Measurements from ENCODE around the gene KLK10. TPM values are rescaled to one million over a fixed set of nuclear protein-coding genes. Genes with fewer than 3 reads are reported as not detected.

KLK10 gene
- total RNA-seq, 1 donor from 2014 or later = 1.6 TPM

DNA sequence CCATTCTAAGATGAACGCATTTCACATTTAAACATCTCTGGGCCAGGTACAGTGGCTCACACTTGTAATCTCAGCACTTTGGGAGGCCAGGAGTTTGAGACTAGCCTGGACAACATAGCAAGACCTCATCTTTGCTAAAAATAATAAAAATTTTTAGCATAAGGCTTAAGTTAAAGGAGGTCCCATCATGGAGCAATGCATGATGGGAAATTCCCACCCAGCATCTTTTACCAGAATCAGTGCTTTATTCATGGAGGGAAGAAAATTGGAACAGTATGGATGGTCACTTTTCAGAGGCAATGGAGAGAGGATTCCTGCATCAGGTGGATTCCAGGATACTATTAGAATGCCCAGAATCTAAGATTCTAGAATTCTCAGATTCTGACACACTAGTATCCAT, 14.3 kb downstream of the KLK10 start:
- no peaks in the 10 kb centered on the region for H3K27me3 ChIP-seq
- intact Hi-C loops (cut with DNase I) = no loop called here
- H3K36me3 ChIP-seq = no peaks in the 10 kb centered on the region
- H3K4me1 ChIP-seq = no peaks in the 10 kb centered on the region
- DNase-seq (ENCODE audit: low spot score in 2 of 2) = no peak
- no peak overlapping the region for H3K4me3 ChIP-seq
- TF ChIP-seq, protein P1, sequence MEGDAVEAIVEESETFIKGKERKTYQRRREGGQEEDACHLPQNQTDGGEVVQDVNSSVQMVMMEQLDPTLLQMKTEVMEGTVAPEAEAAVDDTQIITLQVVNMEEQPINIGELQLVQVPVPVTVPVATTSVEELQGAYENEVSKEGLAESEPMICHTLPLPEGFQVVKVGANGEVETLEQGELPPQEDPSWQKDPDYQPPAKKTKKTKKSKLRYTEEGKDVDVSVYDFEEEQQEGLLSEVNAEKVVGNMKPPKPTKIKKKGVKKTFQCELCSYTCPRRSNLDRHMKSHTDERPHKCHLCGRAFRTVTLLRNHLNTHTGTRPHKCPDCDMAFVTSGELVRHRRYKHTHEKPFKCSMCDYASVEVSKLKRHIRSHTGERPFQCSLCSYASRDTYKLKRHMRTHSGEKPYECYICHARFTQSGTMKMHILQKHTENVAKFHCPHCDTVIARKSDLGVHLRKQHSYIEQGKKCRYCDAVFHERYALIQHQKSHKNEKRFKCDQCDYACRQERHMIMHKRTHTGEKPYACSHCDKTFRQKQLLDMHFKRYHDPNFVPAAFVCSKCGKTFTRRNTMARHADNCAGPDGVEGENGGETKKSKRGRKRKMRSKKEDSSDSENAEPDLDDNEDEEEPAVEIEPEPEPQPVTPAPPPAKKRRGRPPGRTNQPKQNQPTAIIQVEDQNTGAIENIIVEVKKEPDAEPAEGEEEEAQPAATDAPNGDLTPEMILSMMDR (IDR thresholded peaks at IDR 0.05) = no peak
- no peaks in the 10 kb centered on the region for H3K9me3 ChIP-seq
- no peak overlapping the region for H3K27ac ChIP-seq

DNA sequence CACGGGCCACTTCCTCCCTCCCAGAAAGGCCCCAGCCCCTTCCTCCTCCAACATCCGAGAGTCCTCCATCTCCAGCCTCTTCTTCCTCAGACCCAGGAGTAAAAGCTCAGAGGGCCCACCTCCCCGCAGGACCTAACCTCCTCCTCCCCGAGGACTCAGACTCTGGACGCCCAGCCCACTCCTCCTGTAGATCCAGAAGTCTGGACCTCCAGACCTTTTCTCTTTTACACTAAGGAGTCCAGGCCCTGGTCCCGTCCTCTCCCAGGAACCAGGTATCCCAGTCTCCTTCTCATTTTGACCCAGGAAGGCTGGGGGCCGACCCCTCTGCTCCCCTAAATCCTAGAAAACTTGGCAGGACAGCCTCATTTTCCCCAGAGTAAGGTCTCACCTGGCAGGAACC, 16.2 kb downstream of the KLK10 start:
- intact Hi-C loops (cut with DNase I) = no loop called here
- no peaks in the 10 kb centered on the region for H3K27me3 ChIP-seq
- H3K4me1 ChIP-seq = no peaks in the 10 kb centered on the region
- H3K36me3 ChIP-seq = no peaks in the 10 kb centered on the region
- TF ChIP-seq, protein P1 (IDR thresholded peaks at IDR 0.05) = no peak
- H3K27ac ChIP-seq = no peak overlapping the region
- H3K9me3 ChIP-seq = no peaks in the 10 kb centered on the region
- DNase-seq (ENCODE audit: low spot score in 2 of 2) = no peak
- H3K4me3 ChIP-seq = no peak overlapping the region

DNA sequence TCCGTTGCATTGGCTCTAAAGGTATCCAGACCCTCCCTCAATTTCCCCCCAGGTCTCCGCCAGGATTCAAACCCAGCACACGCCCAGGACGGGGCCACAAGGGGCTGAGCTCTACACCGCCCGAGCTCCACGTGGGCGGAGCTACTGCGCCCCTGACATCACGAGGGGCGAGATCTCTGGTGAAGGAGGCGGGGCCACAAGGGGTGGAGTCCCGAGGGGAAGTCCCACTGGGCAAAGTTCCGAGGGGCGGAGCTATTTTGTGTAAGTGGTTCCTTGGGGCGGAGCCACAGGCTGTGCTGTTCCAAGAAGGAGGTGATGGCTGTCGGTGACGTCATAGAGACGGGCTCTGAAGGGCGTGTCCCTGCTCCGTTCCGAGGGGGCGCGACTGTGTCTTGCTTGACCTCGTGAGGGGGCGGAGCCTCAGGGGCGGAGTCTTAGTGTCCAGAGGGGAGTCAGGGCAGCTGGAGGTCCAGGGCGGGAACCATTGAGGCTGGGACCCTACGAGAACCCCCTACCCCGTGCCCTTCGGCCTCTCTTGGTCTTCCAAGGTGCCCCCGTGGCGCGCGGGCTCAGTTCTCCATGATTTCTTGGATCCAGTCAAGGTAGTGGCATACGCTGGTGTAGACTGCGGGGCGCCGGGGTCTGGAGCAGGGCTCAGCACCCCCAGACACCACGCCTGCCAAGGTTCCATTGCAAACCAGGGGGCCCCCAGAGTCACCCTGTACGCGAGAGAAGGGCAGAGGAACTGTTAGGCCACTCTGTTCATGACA, 16.8 kb downstream of the KLK10 start:
- TF ChIP-seq, protein P1 (IDR thresholded peaks at IDR 0.05) = no peak
- Histone ChIP-seq H3K27ac (no peak overlapping the region), H3K4me1 (no peaks in the 10 kb centered on the region), H3K36me3 (no peaks in the 10 kb centered on the region), H3K9me3 (no peaks in the 10 kb centered on the region), H3K4me3 (no peak overlapping the region), H3K27me3 (no peaks in the 10 kb centered on the region)
- intact Hi-C loops (cut with DNase I) = no loop called here
- DNase-seq (ENCODE audit: low spot score in 2 of 2) = no peak

DNA sequence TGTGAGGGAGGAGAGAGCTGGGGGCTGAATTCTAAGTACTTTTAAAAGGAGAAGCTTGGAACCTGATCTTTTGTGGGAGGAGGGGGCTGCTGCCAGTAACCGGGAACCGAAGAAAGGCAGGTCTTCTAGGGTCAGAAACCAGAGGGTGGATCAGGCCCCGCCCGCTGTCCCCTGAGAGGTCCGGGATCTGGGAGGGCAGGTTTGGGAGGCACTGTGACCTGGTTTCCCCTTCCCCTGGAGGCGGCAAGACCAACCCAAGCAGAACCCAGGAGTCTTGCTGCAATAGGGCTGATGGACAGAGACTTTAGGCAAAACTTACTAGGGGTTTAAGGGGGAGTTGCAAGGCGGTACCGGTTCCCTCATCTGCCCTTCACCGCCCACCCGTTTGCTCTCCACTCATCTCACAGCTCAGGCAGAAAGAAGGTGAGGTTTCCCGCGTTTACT, 17.4 kb downstream of the KLK10 start:
- Histone ChIP-seq H3K27me3 (no peaks in the 10 kb centered on the region), H3K4me3 (no peak overlapping the region), H3K27ac (no peak overlapping the region), H3K9me3 (no peaks in the 10 kb centered on the region), H3K4me1 (no peaks in the 10 kb centered on the region), H3K36me3 (no peaks in the 10 kb centered on the region)
- intact Hi-C loops (cut with DNase I) = no loop called here
- TF ChIP-seq, protein P1 (IDR thresholded peaks at IDR 0.05) = no peak
- no peak for DNase-seq (ENCODE audit: low spot score in 2 of 2)

DNA sequence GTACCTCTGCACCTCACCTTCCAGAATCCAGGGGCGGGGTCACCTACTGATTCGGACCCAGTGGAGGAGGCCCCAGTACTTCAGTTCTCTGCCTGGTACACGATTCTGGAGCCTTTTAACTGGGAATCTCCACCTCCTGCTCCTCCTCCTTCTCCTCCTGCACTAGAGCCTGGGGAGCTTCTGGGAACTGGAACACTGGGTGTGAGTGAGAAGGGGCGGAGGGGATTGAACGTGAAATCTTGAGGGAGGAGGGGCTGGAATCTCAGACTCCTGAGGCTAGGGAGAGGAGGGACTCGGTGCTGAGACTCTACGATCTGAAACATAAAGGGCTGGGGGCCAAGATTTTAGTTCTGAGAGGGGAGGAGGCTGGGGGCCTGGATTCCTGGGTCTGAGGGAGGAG, 18.0 kb downstream of the KLK10 start, which contains the start of gene KLK8:
KLK8 (minus strand) TSS at position 90 of the 400 bp plus-strand sequence. CDS start 437 bp downstream, outside the sequence.
- no peaks in the 10 kb centered on the region for H3K36me3 ChIP-seq
- no peaks in the 10 kb centered on the region for H3K9me3 ChIP-seq
- H3K4me3 ChIP-seq = no peak within 1 kb of the TSS
- H3K4me1 ChIP-seq = no peaks in the 10 kb centered on the region
- H3K27me3 ChIP-seq = no peaks in the 10 kb centered on the region
- no peak within 1 kb of the TSS for H3K27ac ChIP-seq
- intact Hi-C loops (cut with DNase I) = no loop called here
- no peak for DNase-seq (ENCODE audit: low spot score in 2 of 2)
- TF ChIP-seq, protein P1 (IDR thresholded peaks at IDR 0.05) = no peak
